Measurements from ENCODE around the gene ZNF652.

Gene ZNF652

DNA sequence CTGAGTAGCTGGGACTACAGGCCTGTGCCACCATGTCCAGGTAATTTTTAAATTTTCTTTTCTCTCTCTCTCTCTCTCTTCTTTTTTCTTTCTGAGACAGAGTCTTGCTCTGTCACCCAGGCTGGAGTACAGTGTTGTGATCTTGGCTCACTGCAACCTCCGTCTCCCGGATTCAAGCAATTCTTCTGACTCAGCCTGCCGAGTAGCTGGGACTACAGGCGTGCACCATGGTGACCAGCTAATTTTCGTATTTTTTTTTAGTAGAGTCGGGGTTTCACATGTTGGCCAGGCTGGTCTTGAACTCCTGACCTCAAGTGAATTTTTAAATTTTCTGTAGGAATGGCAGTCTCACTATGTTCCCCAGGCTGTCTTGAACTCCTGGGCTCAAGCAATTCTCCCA, 11.1 kb upstream of the ZNF652 start:
- Histone ChIP-seq H3K9me2 (replicated peaks; ENCODE audit: insufficient read depth, low read length) (no peaks in the 10 kb centered on the region), H3K36me3 (ENCODE audit: low read length) (no peaks in the 10 kb centered on the region), H2AFZ (ENCODE audit: low read depth, low read length, severe bottlenecking) (no peak overlapping the region), H3F3A (ENCODE audit: insufficient read depth) (no peaks in the 10 kb centered on the region), H3K27ac (ENCODE audit: low read depth, low read length) (no peak overlapping the region), H3K27me3 (ENCODE audit: low read length) (no peaks in the 10 kb centered on the region), H4K20me1 (ENCODE audit: low read depth, low read length) (no peaks in the 10 kb centered on the region), H3K4me2 (ENCODE audit: low read depth, low read length, poor library complexity, severe bottlenecking) (no peak overlapping the region), H3K4me3 (ENCODE audit: insufficient read depth, low read length, poor library complexity, severe bottlenecking) (no peak overlapping the region), H3K79me2 (ENCODE audit: insufficient read depth, low read length) (no peaks in the 10 kb centered on the region), H3K9me3 (ENCODE audit: insufficient read depth, low read length) (no peaks in the 10 kb centered on the region), H3K9ac (ENCODE audit: low read length) (no peak overlapping the region)
- no peak for TF ChIP-seq EZH2phosphoT487 (conservative IDR thresholded peaks at IDR 0.05; ENCODE audit: low read length)
- TF ChIP-seq, protein P1, sequence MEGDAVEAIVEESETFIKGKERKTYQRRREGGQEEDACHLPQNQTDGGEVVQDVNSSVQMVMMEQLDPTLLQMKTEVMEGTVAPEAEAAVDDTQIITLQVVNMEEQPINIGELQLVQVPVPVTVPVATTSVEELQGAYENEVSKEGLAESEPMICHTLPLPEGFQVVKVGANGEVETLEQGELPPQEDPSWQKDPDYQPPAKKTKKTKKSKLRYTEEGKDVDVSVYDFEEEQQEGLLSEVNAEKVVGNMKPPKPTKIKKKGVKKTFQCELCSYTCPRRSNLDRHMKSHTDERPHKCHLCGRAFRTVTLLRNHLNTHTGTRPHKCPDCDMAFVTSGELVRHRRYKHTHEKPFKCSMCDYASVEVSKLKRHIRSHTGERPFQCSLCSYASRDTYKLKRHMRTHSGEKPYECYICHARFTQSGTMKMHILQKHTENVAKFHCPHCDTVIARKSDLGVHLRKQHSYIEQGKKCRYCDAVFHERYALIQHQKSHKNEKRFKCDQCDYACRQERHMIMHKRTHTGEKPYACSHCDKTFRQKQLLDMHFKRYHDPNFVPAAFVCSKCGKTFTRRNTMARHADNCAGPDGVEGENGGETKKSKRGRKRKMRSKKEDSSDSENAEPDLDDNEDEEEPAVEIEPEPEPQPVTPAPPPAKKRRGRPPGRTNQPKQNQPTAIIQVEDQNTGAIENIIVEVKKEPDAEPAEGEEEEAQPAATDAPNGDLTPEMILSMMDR (IDR thresholded peaks at IDR 0.05; ENCODE audit: insufficient read depth, low read length, poor library complexity, severe bottlenecking) = no peak

DNA sequence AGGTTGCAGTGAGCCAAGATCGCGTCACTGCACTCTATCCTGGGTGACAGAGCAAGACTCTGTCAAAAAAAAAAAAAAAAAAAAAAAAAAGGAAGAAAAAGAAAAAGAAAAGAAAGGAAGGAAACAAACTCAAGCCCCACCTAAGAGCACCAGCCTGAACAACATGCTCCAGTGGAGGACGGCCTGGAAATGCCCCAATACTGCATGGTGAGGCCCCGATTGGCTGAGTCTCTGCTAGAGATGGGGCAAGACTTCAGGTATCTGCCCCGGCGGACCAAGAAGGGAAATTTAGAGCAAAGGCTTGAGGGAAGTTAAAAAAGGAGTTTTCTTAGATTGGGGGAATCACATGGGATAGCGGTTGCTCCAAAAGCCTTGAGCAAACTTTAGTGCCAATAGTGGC, 10.4 kb upstream of the ZNF652 start:
- Histone ChIP-seq H3K4me2 (ENCODE audit: low read depth, low read length, poor library complexity, severe bottlenecking) (no peak overlapping the region), H3K27ac (ENCODE audit: low read depth, low read length) (no peak overlapping the region), H3K36me3 (ENCODE audit: low read length) (no peaks in the 10 kb centered on the region), H3K9me3 (ENCODE audit: insufficient read depth, low read length) (no peaks in the 10 kb centered on the region), H3F3A (ENCODE audit: insufficient read depth) (no peaks in the 10 kb centered on the region), H3K79me2 (ENCODE audit: insufficient read depth, low read length) (no peaks in the 10 kb centered on the region), H4K20me1 (ENCODE audit: low read depth, low read length) (no peaks in the 10 kb centered on the region), H3K27me3 (ENCODE audit: low read length) (no peaks in the 10 kb centered on the region), H3K4me3 (ENCODE audit: insufficient read depth, low read length, poor library complexity, severe bottlenecking) (no peak overlapping the region), H2AFZ (ENCODE audit: low read depth, low read length, severe bottlenecking) (no peak overlapping the region), H3K9ac (ENCODE audit: low read length) (no peak overlapping the region), H3K9me2 (replicated peaks; ENCODE audit: insufficient read depth, low read length) (no peaks in the 10 kb centered on the region)
- TF ChIP-seq, protein P1 (IDR thresholded peaks at IDR 0.05; ENCODE audit: insufficient read depth, low read length, poor library complexity, severe bottlenecking) = no peak
- no peak for TF ChIP-seq EZH2phosphoT487 (conservative IDR thresholded peaks at IDR 0.05; ENCODE audit: low read length)

DNA sequence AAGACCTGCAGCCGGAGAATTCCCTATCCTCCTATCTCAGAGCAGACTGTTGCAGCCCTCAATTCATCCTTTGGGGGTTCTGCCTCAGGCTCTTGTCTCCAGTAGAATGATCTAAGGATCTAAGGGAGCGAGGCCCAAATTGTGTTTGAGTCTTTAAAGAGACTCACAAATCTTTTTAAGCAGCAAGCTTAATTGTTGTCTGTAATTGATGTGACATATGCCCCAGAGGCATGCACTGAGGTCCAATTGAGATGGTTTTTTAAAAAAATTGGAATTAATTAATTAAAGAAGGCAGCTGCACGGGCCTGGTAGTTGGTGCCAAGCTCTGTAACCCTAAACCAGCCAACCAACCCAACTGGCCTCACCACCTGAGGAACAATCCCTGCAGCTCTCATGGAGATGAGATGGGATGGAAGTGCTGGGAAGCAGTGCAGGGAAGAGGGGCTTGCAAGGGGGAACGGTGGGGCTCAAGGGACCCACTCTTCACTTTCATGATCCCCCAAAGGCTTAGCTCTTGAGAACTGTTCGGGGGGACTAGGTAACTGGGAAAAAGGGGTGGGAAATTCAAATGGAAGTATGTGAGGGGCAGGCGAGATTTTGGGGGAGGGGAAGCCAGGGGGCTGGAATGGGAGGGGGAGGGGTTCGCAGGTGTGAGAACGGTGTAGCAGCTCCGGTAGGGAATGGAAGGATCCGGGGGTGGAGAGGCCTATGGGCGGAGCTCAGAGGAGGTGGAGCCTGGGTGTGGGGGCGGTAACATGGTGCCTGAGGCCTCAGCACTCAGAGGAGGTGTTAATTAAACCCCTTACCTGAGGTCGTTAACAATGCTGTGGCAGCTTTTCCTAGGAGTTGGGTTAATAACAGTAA, 9.2 kb upstream of the ZNF652 start:
- H3K27me3 ChIP-seq (ENCODE audit: low read length) = no peaks in the 10 kb centered on the region
- no peaks in the 10 kb centered on the region for H3F3A ChIP-seq (ENCODE audit: insufficient read depth)
- H3K36me3 ChIP-seq (ENCODE audit: low read length) = no peaks in the 10 kb centered on the region
- H3K9me2 ChIP-seq (replicated peaks; ENCODE audit: insufficient read depth, low read length) = no peaks in the 10 kb centered on the region
- no peak overlapping the region for H2AFZ ChIP-seq (ENCODE audit: low read depth, low read length, severe bottlenecking)
- H3K9ac ChIP-seq (ENCODE audit: low read length) = no peak overlapping the region
- H4K20me1 ChIP-seq (ENCODE audit: low read depth, low read length) = no peaks in the 10 kb centered on the region
- H3K4me3 ChIP-seq (ENCODE audit: insufficient read depth, low read length, poor library complexity, severe bottlenecking) = no peak overlapping the region
- no peaks in the 10 kb centered on the region for H3K9me3 ChIP-seq (ENCODE audit: insufficient read depth, low read length)
- H3K27ac ChIP-seq (ENCODE audit: low read depth, low read length) = no peak overlapping the region
- TF ChIP-seq, protein P1 (IDR thresholded peaks at IDR 0.05; ENCODE audit: insufficient read depth, low read length, poor library complexity, severe bottlenecking) = no peak
- TF ChIP-seq EZH2phosphoT487 (conservative IDR thresholded peaks at IDR 0.05; ENCODE audit: low read length) = no peak
- H3K4me2 ChIP-seq (ENCODE audit: low read depth, low read length, poor library complexity, severe bottlenecking) = no peak overlapping the region
- H3K79me2 ChIP-seq (ENCODE audit: insufficient read depth, low read length) = no peaks in the 10 kb centered on the region
